GM23248 (cell line): ENCODE results near the gene LAMP1. TPM values are rescaled to one million over a fixed set of nuclear protein-coding genes. Genes with fewer than 3 reads are reported as not detected.
A peak's percentile ranks its signal among the peaks of the same experiment; 100 is the strongest.

ENCODE experiments used
- DNase-seq: peaks from one replicate; pipeline ENCODE4 v3.0.0-alpha.2; 2015
- H2AFZ ChIP-seq: fragments of 200-600 bp; sonication (generic); 2 replicates; pipeline ENCODE4 v1.6.1; 2016; ENCODE audit warnings: antibody characterized with exemption
- H3F3A ChIP-seq: fragments of 200-600 bp; sonication (generic); 2 replicates; pipeline ENCODE4 v1.6.1; 2016; ENCODE audit warnings: mild to moderate bottlenecking, antibody characterized with exemption, mixed run types; ENCODE audit not compliant: insufficient read depth
- H3K27ac ChIP-seq: fragments of 200-600 bp; sonication (generic); 2 replicates; pipeline ENCODE4 v1.5.1; 2016; ENCODE audit warnings: mild to moderate bottlenecking
- H3K27me3 ChIP-seq: fragments of 200-600 bp; sonication (generic); replicated peaks from 2 replicates; pipeline ENCODE4 v1.6.1; 2016; ENCODE audit warnings: mild to moderate bottlenecking; ENCODE audit not compliant: insufficient read depth
- H3K36me3 ChIP-seq: fragments of 200-600 bp; sonication (generic); 2 replicates; pipeline ENCODE4 v1.6.1; 2016; ENCODE audit warnings: low read depth, mild to moderate bottlenecking
- H3K4me1 ChIP-seq: fragments of 200-600 bp; sonication (generic); 2 replicates; pipeline ENCODE4 v1.6.1; 2016; ENCODE audit warnings: mild to moderate bottlenecking; ENCODE audit not compliant: insufficient read depth
- H3K4me2 ChIP-seq: fragments of 200-600 bp; sonication (generic); one replicate; pipeline ENCODE4 v1.6.1; 2016; ENCODE audit warnings: mild to moderate bottlenecking; ENCODE audit not compliant: unreplicated experiment
- H3K4me3 ChIP-seq: fragments of 200-600 bp; sonication (generic); 2 replicates; pipeline ENCODE4 v1.5.1; 2016; ENCODE audit warnings: mild to moderate bottlenecking
- H3K79me2 ChIP-seq: fragments of 200-600 bp; sonication (generic); 2 replicates; pipeline ENCODE4 v1.6.1; 2016; ENCODE audit warnings: mild to moderate bottlenecking; ENCODE audit not compliant: insufficient read depth
- H3K9ac ChIP-seq: fragments of 200-600 bp; sonication (generic); 2 replicates; pipeline ENCODE4 v1.6.1; 2016; ENCODE audit warnings: mild to moderate bottlenecking
- H3K9me2 ChIP-seq: fragments of 200-600 bp; sonication (generic); 2 replicates; pipeline ENCODE4 v1.6.1; 2016; ENCODE audit warnings: mixed run types, mild to moderate bottlenecking, moderate library complexity; ENCODE audit not compliant: insufficient read depth
- H3K9me3 ChIP-seq: fragments of 200-600 bp; sonication (generic); one replicate; pipeline ENCODE4 v1.6.1; 2017; ENCODE audit warnings: low read depth
- H4K20me1 ChIP-seq: fragments of 200-600 bp; sonication (generic); 2 replicates; pipeline ENCODE4 v1.6.0; 2016; ENCODE audit not compliant: insufficient read depth
- EZH2 ChIP-seq: fragments of 200-600 bp; sonication (generic); IDR thresholded peaks from 2 replicates; pipeline ENCODE4 v1.6.1; 2018; ENCODE audit warnings: antibody characterized with exemption, mild to moderate bottlenecking; ENCODE audit not compliant: insufficient read depth, poor library complexity, severe bottlenecking
- EZH2phosphoT487 ChIP-seq: fragments of 200-600 bp; sonication (generic); IDR thresholded peaks from 2 replicates; pipeline ENCODE4 v1.6.1; 2018; ENCODE audit warnings: antibody characterized with exemption, moderate library complexity, mild to moderate bottlenecking, low read depth; ENCODE audit not compliant: insufficient read depth
- WGBS, 2 experiments: methylation state at CpG; one replicate each; pipeline ENCODE4 v1.1.6; 2015 to 2017; ENCODE audit warnings: low lambda C conversion rate in 2 of 2, low coverage in 1 of 2; ENCODE audit errors: missing lambda C conversion rate in 2 of 2; 5-methylcytosine and 5-hydroxymethylcytosine counted together
- in situ Hi-C: fragments of 300-500 bp; cut with MboI; formaldehyde crosslinking; loops from 2 replicates; pipeline ENCODE4 v1.15.0; 2020
- polyA plus RNA-seq: library from polyadenylated mRNA; unstranded; fragments of >200 nt; fragmentation: Nextera tagmentation; extraction: Ambion mirVana; gene quantifications from 2 replicates; pipeline ENCODE4 v1.2.1, GENCODE V29; 2016
- total RNA-seq: library from RNA; depleted of rRNA; stranded (reverse); fragments of >200 nt; shearing (Covaris generic); gene quantifications from 2 replicates; pipeline ENCODE4 v1.2.3, GENCODE V29; 2014

LAMP1 gene
- total and polyA plus RNA-seq, 2 experiments from 2014 or later: 111 to 305 TPM

- Histone ChIP-seq H3K79me2 (no peaks in the 10 kb centered on the region), H3K9ac (no peak overlapping the region), H2AFZ (no peak overlapping the region), H4K20me1 (no peaks in the 10 kb centered on the region), H3K27me3 (no peaks in the 10 kb centered on the region), H3F3A (peaks cover 15% of the 10 kb centered on the region; the same call in 1 of the 2 replicates), H3K4me2 (no peak overlapping the region), H3K4me1 (peaks cover 16% of the 10 kb centered on the region), H3K9me2 (no peaks in the 10 kb centered on the region), H3K9me3 (no peaks in the 10 kb centered on the region), H3K27ac (no peak overlapping the region), H3K4me3 (no peak overlapping the region), H3K36me3 (no peaks in the 10 kb centered on the region)
- TF ChIP-seq EZH2phosphoT487 (no peak), EZH2 (no peak)
- WGBS, 2 experiments: 92 to 96% methylated on average over 10 of the region's 10 CpGs
- no peak for DNase-seq
- in situ Hi-C loops: no loop called here
Observed at GRCh38 chr13:113272701-113273181, 24.3 kb upstream of the LAMP1 start.

DNA sequence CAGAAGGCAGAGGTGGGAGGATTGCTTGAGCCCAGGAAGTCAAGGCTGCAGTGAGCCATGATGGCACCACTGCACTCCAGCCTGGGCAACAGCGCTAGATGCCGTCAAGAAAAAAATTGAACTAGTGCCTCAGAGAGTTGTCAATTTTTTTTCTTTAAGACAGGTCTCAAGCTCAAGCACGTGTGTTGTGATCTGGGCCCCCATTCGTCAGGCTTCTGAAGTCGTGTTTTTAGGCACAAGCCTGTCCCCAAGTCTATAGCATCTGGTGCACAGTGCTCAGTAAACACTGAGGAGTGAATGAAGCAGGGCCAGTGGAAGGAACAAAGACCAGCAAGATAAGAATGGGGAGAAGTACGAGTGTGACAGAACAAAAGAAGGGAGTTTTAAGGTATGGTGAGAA, 23.7 kb upstream of the LAMP1 start:
- Histone ChIP-seq H3K79me2 (no peaks in the 10 kb centered on the region), H3K9me3 (no peaks in the 10 kb centered on the region), H3K27ac (no peak overlapping the region), H3K4me3 (no peak overlapping the region), H3K9ac (no peak overlapping the region), H3K27me3 (no peaks in the 10 kb centered on the region), H3K36me3 (no peaks in the 10 kb centered on the region), H4K20me1 (no peaks in the 10 kb centered on the region), H3K4me1 (peaks cover 16% of the 10 kb centered on the region), H3F3A (peaks cover 15% of the 10 kb centered on the region; the same call in 1 of the 2 replicates), H2AFZ (no peak overlapping the region), H3K9me2 (no peaks in the 10 kb centered on the region), H3K4me2 (no peak overlapping the region)
- no peak for TF ChIP-seq EZH2
- TF ChIP-seq EZH2phosphoT487: no peak
- in situ Hi-C loops: no loop called here
- WGBS, 2 experiments: 81 to 82% methylated on average over 6 of the region's 6 CpGs
- DNase-seq: no peak

DNA sequence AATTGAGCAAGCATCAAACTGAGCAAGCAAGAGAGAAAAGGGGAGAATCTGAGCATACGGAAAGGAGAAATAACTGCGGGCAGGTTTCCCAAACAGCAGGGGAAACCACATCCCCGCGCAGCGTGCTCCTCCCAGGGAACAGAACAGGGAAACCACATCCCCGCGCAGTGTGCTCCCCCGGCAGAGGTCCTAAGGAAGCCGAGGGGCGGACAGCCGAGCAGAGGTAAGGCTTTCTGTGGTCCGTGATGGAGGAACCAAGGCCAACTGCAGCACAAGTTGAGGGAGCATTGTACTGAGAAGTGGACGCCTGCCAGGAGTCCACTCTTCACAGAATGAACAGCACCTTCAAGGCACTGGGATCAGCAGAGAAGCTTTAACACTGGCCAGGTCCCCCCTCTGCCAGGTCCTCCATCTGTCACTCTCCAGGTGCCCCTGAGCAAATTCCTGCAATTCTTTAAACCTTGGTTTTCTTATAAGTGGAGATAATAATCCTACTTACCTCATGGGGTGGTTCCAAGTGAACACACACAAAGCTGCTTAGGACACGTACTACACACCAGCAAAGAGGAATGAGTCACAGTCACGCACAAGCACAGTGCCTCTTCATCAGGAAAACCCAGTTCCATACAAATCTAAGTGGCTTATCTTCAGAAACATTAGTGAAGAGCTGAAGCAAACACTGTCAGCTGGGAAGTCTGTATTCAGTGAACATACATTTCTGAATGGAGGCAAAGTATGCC, 23.0 kb upstream of the LAMP1 start:
- no peaks in the 10 kb centered on the region for H3K9me3 ChIP-seq
- H3K4me2 ChIP-seq: no peak overlapping the region
- peak overlapping the region; percentile 16; the same call in 1 of the 2 replicates for H3K9ac ChIP-seq
- H3K9me2 ChIP-seq: no peaks in the 10 kb centered on the region
- H3K36me3 ChIP-seq: no peaks in the 10 kb centered on the region
- no peaks in the 10 kb centered on the region for H3K27me3 ChIP-seq
- H2AFZ ChIP-seq: 0 out of 2 replicates have a peak overlapping the region, but pooled peaks have one; percentile 4
- H3K79me2 ChIP-seq: no peaks in the 10 kb centered on the region
- H4K20me1 ChIP-seq: no peaks in the 10 kb centered on the region
- 78 to 80% methylated on average over 15 of the region's 15 CpGs for WGBS, 2 experiments
- peaks cover 15% of the 10 kb centered on the region; the same call in 1 of the 2 replicates for H3F3A ChIP-seq
- H3K4me1 ChIP-seq: peaks cover 16% of the 10 kb centered on the region
- DNase-seq: peak; percentile 88
- TF ChIP-seq EZH2 (no peak), EZH2phosphoT487 (no peak)
- no peak overlapping the region for H3K4me3 ChIP-seq
- in situ Hi-C loops: no loop called here
- peak overlapping the region; percentile 56 for H3K27ac ChIP-seq

DNA sequence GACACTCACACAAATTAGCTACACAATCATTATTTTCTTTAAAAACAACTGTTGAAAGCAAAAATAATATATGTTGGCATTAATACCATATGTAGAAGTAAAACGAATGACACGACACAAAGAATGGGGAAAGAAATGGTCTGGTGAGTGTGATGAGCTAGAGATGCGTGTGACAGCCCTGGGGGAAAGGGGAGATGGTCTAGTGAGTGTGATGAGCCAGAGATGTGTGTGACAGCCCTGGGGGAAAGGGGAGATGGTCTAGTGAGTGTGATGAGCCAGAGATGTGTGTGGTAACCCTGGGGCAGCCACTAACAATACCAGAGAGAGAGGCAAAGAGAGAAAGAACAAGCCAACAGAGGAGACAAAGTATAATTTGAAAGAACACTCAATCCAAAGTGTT, 22.3 kb upstream of the LAMP1 start:
- in situ Hi-C loops: no loop called here
- H2AFZ ChIP-seq: no peak overlapping the region
- TF ChIP-seq EZH2 (no peak), EZH2phosphoT487 (no peak)
- H4K20me1 ChIP-seq: no peaks in the 10 kb centered on the region
- H3K27me3 ChIP-seq: no peaks in the 10 kb centered on the region
- H3K36me3 ChIP-seq: no peaks in the 10 kb centered on the region
- WGBS, 2 experiments: 58 to 68% methylated on average over 3 of the region's 3 CpGs
- no peaks in the 10 kb centered on the region for H3K9me2 ChIP-seq
- H3K27ac ChIP-seq: peak overlapping the region; percentile 56
- no peak for DNase-seq
- H3K79me2 ChIP-seq: no peaks in the 10 kb centered on the region
- peak overlapping the region; percentile 16; the same call in 1 of the 2 replicates for H3K9ac ChIP-seq
- peaks cover 16% of the 10 kb centered on the region for H3K4me1 ChIP-seq
- no peak overlapping the region for H3K4me2 ChIP-seq
- peaks cover 15% of the 10 kb centered on the region; the same call in 1 of the 2 replicates for H3F3A ChIP-seq
- no peaks in the 10 kb centered on the region for H3K9me3 ChIP-seq
- no peak overlapping the region for H3K4me3 ChIP-seq
